ENCODE measurements around the gene ATXN7L2. TPM values are rescaled to one million over a fixed set of nuclear protein-coding genes. Genes with fewer than 3 reads are reported as not detected.

Gene ATXN7L2
- polyA plus RNA-seq, 2 of the 4 experiments (the other 2 are of a cell fraction): 0.97 to 2.2 TPM

- 68% methylated on average over 7 of the region's 7 CpGs for WGBS (ENCODE audit: missing lambda C conversion rate)
- FAIRE-seq: no peak
These were observed 38.3 kb downstream of the ATXN7L2 start for GRCh38 chr1:109522026-109522425.

GRCh38 chr1:109523706-109524105 lies 40.0 kb downstream of the ATXN7L2 start:
- Histone ChIP-seq H3K4me3 (no peak overlapping the region), H3K9me3 (peaks cover 2% of the 10 kb centered on the region; the same call in 1 of the 3 replicates), H3K4me2 (no peak overlapping the region), H3K4me1 (no peaks in the 10 kb centered on the region), H3K27ac (no peak overlapping the region)
- no peak for FAIRE-seq
- DNase-seq (ENCODE audit: low read depth in 1 of 2, low spot score in 1 of 2): no peak
- ATAC-seq: no peak
- no peak for TF ChIP-seq FOSB (CRISPR knock-in tag; IDR thresholded peaks at IDR 0.05)
- no peak for TF ChIP-seq POLR2AphosphoS2 (conservative IDR thresholded peaks at IDR 0.05; ENCODE audit: low read length)
- 72% methylated on average over 2 of the region's 2 CpGs for WGBS (ENCODE audit: missing lambda C conversion rate)
- ChIA-PET CTCF (interaction anchor here (1.5 to 21.4 kb wide), 3 partner anchors 9 to 32 kb away, joined by 3 to 749 read pairs (median 44); partner anchors contain the start of genes ATXN7L2 and CYB561D1), POLR2A (no interaction called here)

More at GRCh38 chr1:109522026-109522425, 38.3 kb downstream of the ATXN7L2 start:
- POLR2A ChIA-PET: no interaction called here
- Histone ChIP-seq H3K4me3 (no peak overlapping the region), H3K9me3 (peaks cover 2% of the 10 kb centered on the region; the same call in 1 of the 3 replicates), H3K27ac (no peak overlapping the region), H3K4me2 (no peak overlapping the region), H3K4me1 (no peaks in the 10 kb centered on the region)
- CTCF ChIA-PET: interaction anchor here (4.0 to 21.4 kb wide), 2 partner anchors 11 to 30 kb away, joined by 44 to 749 read pairs; partner anchors contain the start of genes ATXN7L2 and CYB561D1
- no peak for ATAC-seq
- no peak for TF ChIP-seq MAFK (IDR thresholded peaks at IDR 0.05; ENCODE audit: partially characterized antibody)
- no peak for TF ChIP-seq HOXA7 (CRISPR knock-in tag; IDR thresholded peaks at IDR 0.05)
- no peak for TF ChIP-seq MYC (IDR thresholded peaks at IDR 0.05; ENCODE audit: borderline replicate concordance, low read length)
- TF ChIP-seq ZNF302 (CRISPR knock-in tag; IDR thresholded peaks at IDR 0.05): no peak
- TF ChIP-seq FOSB (CRISPR knock-in tag; IDR thresholded peaks at IDR 0.05): no peak
- no peak for TF ChIP-seq RARB (CRISPR knock-in tag; IDR thresholded peaks at IDR 0.05)
- no peak for TF ChIP-seq RAD21 (conservative IDR thresholded peaks at IDR 0.05 in 1 of 2, IDR thresholded peaks at IDR 0.05 in 1 of 2)
- no peak for TF ChIP-seq POLR2A (IDR thresholded peaks at IDR 0.05; ENCODE audit: low read length)
- no peak for TF ChIP-seq ZC3H11A (IDR thresholded peaks at IDR 0.05)
- no peak for TF ChIP-seq CHD4 (IDR thresholded peaks at IDR 0.05; ENCODE audit: borderline replicate concordance)
- no peak for TF ChIP-seq E2F6 (IDR thresholded peaks at IDR 0.05; ENCODE audit: borderline replicate concordance, low read depth)
- no peak for TF ChIP-seq KDM5A (IDR thresholded peaks at IDR 0.05)
- no peak for TF ChIP-seq ELK1 (IDR thresholded peaks at IDR 0.05; ENCODE audit: low read depth, low read length)
- TF ChIP-seq MAX (IDR thresholded peaks at IDR 0.05): no peak
- no peak for TF ChIP-seq CBX2 (IDR thresholded peaks at IDR 0.05; ENCODE audit: borderline replicate concordance, low read depth)
- TF ChIP-seq SREBF2 (IDR thresholded peaks at IDR 0.05): no peak
- no peak for DNase-seq (ENCODE audit: low read depth in 1 of 2, low spot score in 1 of 2)

- POLR2A ChIA-PET: no interaction called here
- CTCF ChIA-PET: interaction anchor here (7.8 to 21.4 kb wide), 3 partner anchors 15 to 35 kb away, joined by 143 to 749 read pairs (median 232); partner anchors contain the start of genes AMIGO1, ATXN7L2, CYB561D1 and GPR61
- FAIRE-seq (no peak), DNase-seq (ENCODE audit: low read depth in 1 of 2, low spot score in 1 of 2) (no peak), ATAC-seq (no peak)
- Histone ChIP-seq H3K9me3 (peaks cover 2% of the 10 kb centered on the region; the same call in 1 of the 3 replicates), H3K4me2 (no peak overlapping the region), H3K4me1 (no peaks in the 10 kb centered on the region), H3K27ac (no peak overlapping the region), H3K4me3 (no peak overlapping the region)
- TF ChIP-seq HOXB5 (CRISPR knock-in tag; IDR thresholded peaks at IDR 0.05) (no peak), KDM5A (IDR thresholded peaks at IDR 0.05) (no peak), POLR2A (IDR thresholded peaks at IDR 0.05; ENCODE audit: low read length) (no peak), EP300 (IDR thresholded peaks at IDR 0.05) (no peak), KDM1A (IDR thresholded peaks at IDR 0.05; ENCODE audit: low read depth) (no peak), CEBPB (IDR thresholded peaks at IDR 0.05) (no peak), RFX5 (IDR thresholded peaks at IDR 0.05) (no peak), CHD4 (IDR thresholded peaks at IDR 0.05; ENCODE audit: borderline replicate concordance) (no peak), ZNF302 (CRISPR knock-in tag; IDR thresholded peaks at IDR 0.05) (no peak), HES2 (IDR thresholded peaks at IDR 0.05) (no peak), CBX8 (IDR thresholded peaks at IDR 0.05) (no peak)
- WGBS (ENCODE audit: missing lambda C conversion rate): 45% methylated on average over 12 of the region's 14 CpGs
These were observed 43.5 kb downstream of the ATXN7L2 start for GRCh38 chr1:109527098-109527811.

All from A549 (cell line).